Body of pancreas (tissue), 4 donors: ENCODE data around the gene S100A11. TPM values are rescaled to one million over a fixed set of nuclear protein-coding genes. Genes with fewer than 3 reads are reported as not detected.
A peak's percentile ranks its signal among the peaks of the same experiment; 100 is the strongest.

ENCODE experiments used
- ATAC-seq: fragments of 150-250 bp; one replicate; pipeline ENCODE4 v1.9.1; 2016
- DNase-seq, 4 donors: peaks; one replicate each; pipeline ENCODE4 v3.0.0-alpha.2; 2019
- H3K27ac ChIP-seq, 4 donors: fragments of 200-600 bp; sonication (generic); 1 replicate in 3 of 4; 2 replicates in 1 of 4; pipeline versions ENCODE4 v1.5.1 to v1.6.1; 2016 to 2019; ENCODE audit warnings: mild to moderate bottlenecking in 1 of 4, mixed read lengths in 1 of 4, moderate library complexity in 1 of 4
- H3K27me3 ChIP-seq, 2 donors: fragments of 200-600 bp; sonication (generic); one replicate each; pipeline ENCODE4 v1.6.0; 2016; ENCODE audit warnings: mild to moderate bottlenecking in 1 of 2
- H3K36me3 ChIP-seq, 2 donors: fragments of 200-600 bp; sonication (generic); replicated peaks in 1 of 2; 2 replicates each; pipeline ENCODE4 v1.5.1; 2016; ENCODE audit warnings: low read depth in 2 of 2; ENCODE audit not compliant: insufficient read depth in 1 of 2
- H3K4me1 ChIP-seq: fragments of 200-600 bp; sonication (generic); one replicate; pipeline ENCODE4 v1.6.0; 2016
- H3K4me3 ChIP-seq, 2 donors: fragments of 200-600 bp; sonication (generic); 1 replicate in 1 of 2; 2 replicates in 1 of 2; pipeline ENCODE4 v1.5.1; 2016 to 2019
- H3K9me3 ChIP-seq, 3 donors: fragments of 200-600 bp; sonication (generic); 1 replicate in 2 of 3; 2 replicates in 1 of 3; pipeline ENCODE4 v1.5.1; 2016
- POLR2A ChIP-seq, 3 donors: fragments of 450-650 bp; IDR thresholded peaks; one replicate each; pipeline ENCODE4 v1.6.1; 2016; ENCODE audit warnings: antibody characterized with exemption in 3 of 3, mild to moderate bottlenecking in 2 of 3
- WGBS, 2 donors: methylation state at CpG; one replicate each; pipeline ENCODE4 v1.1.5; 2017; 5-methylcytosine and 5-hydroxymethylcytosine counted together
- intact Hi-C: fragments of 100-400 bp; cut with DNase I; formaldehyde crosslinking; loops from one replicate; pipeline ENCODE4 v1.15.1; 2023
- total RNA-seq, 2 donors: library from RNA; depleted of rRNA; stranded (reverse); fragments of >200 nt; gene quantifications; one replicate each; pipeline ENCODE4 v1.1.0, GENCODE V29; 2016
- TF ChIP-seq, protein P1 (sequence below), 7 experiments: fragments of 450-650 bp in 4 of 7; fragments of 200-600 bp in 3 of 7; sonication (generic) in 3 of 7; IDR thresholded peaks; one replicate each; pipeline ENCODE4 v1.5.1; 2016 to 2019; ENCODE audit warnings: antibody characterized with exemption in 7 of 7

S100A11 gene
- total RNA-seq, 2 donors from 2014 or later = 76.1 to 101 TPM

DNA sequence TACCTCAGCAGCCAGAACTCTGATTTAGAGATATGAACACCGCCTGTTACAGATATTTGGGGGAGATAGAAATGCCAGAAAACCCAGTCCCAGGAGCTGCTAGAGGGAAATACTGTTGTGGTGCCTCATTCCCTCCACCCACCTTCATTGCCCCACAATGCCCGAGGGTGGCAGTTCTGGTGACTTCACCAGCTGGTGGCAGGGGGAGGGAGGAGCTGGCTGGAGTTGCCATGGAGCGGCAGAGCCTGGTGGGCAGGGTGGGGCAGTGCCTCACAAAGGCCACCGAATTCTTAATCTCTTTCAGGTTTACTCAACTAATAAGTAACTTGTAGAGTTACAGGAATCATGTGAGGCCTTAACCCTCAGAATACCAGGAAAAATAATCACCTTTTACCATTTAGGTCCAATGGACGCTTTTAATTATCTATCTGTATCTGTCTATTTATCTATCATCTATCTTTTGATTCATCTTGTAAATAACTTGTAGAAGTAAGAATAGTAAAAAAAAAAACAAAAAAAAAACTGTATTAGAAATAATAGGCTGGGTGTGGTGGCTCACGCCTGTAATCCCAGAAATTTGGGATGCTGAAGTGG, 11.7 kb upstream of the S100A11 start:
- Histone ChIP-seq H3K4me3 (no peak overlapping the region), H3K27me3 (no peaks in the 10 kb centered on the region), H3K27ac (peak overlapping the region; percentile 94 to 99 (median 98)), H3K9me3 (no peaks in the 10 kb centered on the region), H3K4me1 (peaks cover 24% of the 10 kb centered on the region), H3K36me3 (no peaks in the 10 kb centered on the region)
- TF ChIP-seq, protein P1, sequence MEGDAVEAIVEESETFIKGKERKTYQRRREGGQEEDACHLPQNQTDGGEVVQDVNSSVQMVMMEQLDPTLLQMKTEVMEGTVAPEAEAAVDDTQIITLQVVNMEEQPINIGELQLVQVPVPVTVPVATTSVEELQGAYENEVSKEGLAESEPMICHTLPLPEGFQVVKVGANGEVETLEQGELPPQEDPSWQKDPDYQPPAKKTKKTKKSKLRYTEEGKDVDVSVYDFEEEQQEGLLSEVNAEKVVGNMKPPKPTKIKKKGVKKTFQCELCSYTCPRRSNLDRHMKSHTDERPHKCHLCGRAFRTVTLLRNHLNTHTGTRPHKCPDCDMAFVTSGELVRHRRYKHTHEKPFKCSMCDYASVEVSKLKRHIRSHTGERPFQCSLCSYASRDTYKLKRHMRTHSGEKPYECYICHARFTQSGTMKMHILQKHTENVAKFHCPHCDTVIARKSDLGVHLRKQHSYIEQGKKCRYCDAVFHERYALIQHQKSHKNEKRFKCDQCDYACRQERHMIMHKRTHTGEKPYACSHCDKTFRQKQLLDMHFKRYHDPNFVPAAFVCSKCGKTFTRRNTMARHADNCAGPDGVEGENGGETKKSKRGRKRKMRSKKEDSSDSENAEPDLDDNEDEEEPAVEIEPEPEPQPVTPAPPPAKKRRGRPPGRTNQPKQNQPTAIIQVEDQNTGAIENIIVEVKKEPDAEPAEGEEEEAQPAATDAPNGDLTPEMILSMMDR (IDR thresholded peaks at IDR 0.05) = peak in 4 of 7 experiments; percentile 26 to 31 (median 27)
- TF ChIP-seq POLR2A (IDR thresholded peaks at IDR 0.05) = peak in 2 of 3 donors; percentile 12 to 41
- ATAC-seq (peak; percentile 74), DNase-seq (peak; percentile 79 to 92 (median 88))
- WGBS, 2 donors = 24 to 28% methylated on average over 6 of the region's 6 CpGs
- intact Hi-C loops = no loop called here

DNA sequence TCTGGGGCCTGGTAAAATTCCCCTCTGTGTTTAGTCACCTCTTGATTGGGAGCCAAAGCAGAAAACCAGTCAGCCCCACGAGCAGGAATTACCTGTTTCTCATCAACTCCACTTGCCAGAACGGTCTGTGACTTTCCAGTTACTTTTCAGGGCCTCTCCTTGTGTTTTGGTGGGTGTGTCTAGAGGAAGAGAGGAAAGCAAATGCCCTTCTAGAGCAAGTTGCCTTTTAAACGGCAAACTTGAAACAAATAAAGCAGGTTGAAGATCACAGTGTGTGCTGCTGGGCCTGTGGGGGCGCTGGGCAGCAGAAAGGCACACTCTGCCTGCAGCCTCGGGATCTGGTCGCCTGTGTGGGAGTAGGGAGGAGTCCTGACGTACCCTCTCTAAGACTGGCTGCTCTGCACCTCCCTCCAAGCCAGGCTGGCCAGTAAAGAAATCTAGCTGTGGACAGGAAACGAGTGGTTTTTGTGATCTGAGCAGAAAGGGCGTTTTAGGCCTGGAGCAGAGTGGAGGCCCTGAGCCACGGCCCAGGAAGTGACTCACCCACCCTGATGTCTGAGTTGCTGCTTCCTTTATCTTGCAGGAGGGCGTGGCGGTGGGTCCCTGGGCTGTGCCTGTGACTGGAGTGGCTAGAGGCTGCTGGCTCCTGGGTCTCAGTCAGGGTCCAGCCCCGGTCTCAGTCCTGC, 11.1 kb upstream of the S100A11 start:
- intact Hi-C loops = no loop called here
- Histone ChIP-seq H3K4me1 (peaks cover 24% of the 10 kb centered on the region), H3K27ac (peak overlapping the region; percentile 94 to 99 (median 98)), H3K27me3 (no peaks in the 10 kb centered on the region), H3K4me3 (no peak overlapping the region), H3K36me3 (no peaks in the 10 kb centered on the region), H3K9me3 (no peaks in the 10 kb centered on the region)
- TF ChIP-seq POLR2A (IDR thresholded peaks at IDR 0.05) = peak; percentile 45 to 87 (median 81)
- TF ChIP-seq, protein P1 (IDR thresholded peaks at IDR 0.05) = peak in 6 of 7 experiments; percentile 17 to 62 (median 46)
- ATAC-seq (peak; percentile 81), DNase-seq (peak; percentile 79 to 94 (median 89))
- WGBS, 2 donors = 0% methylated on average over 10 to 13 of the region's 13 CpGs

DNA sequence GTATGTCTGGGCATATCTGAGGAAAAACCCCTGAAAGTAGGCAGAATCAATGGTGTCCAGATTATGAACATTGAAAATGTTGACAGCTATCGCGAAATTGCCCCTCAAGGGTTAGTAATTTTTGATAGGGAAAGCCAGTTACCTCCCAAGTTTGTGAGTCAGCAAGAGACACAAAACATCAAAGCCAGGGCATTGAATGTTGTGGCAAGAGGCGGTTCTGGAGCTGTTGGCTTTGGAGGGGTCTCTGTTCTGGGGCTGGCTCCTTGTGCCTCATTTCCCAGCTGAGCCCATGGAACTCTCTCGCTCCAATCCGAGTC, 10.6 kb upstream of the S100A11 start:
- H3K9me3 ChIP-seq = no peaks in the 10 kb centered on the region
- peak overlapping the region; percentile 94 to 99 (median 98) for H3K27ac ChIP-seq
- no peak for TF ChIP-seq POLR2A (IDR thresholded peaks at IDR 0.05)
- TF ChIP-seq, protein P1 (IDR thresholded peaks at IDR 0.05) = no peak
- DNase-seq = no peak
- H3K4me1 ChIP-seq = peaks cover 24% of the 10 kb centered on the region
- no peak for ATAC-seq
- no peaks in the 10 kb centered on the region for H3K36me3 ChIP-seq
- WGBS, 2 donors = 44 to 48% methylated on average over 5 of the region's 5 CpGs
- no peaks in the 10 kb centered on the region for H3K27me3 ChIP-seq
- intact Hi-C loops = no loop called here
- no peak overlapping the region for H3K4me3 ChIP-seq

DNA sequence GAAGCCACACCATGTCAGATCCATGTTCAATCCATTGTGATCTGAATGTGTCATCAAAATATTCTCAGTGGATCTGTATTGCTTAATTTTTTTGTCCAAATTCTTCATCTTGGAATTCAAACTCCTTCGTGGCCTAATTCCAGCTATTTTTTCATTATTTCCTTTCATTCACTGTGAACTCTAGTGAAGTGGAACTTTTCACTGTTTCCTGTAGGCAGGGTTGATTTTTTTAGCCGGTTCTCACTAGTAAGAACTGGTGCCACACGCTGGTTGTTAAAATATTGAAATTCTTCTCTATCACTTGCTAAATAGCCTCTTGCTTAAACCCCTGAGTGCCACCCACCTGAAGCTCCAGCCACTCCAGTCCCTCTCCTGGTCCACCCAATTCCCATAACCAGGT, 7.6 kb upstream of the S100A11 start:
- H3K4me3 ChIP-seq = no peak overlapping the region
- intact Hi-C loops = no loop called here
- WGBS, 2 donors = 42 to 43% methylated on average over 3 of the region's 3 CpGs
- no peak for TF ChIP-seq POLR2A (IDR thresholded peaks at IDR 0.05)
- no peaks in the 10 kb centered on the region for H3K36me3 ChIP-seq
- no peak for DNase-seq
- no peak for ATAC-seq
- H3K4me1 ChIP-seq = peaks cover 24% of the 10 kb centered on the region
- H3K9me3 ChIP-seq = no peaks in the 10 kb centered on the region
- no peaks in the 10 kb centered on the region for H3K27me3 ChIP-seq
- no peak overlapping the region for H3K27ac ChIP-seq

DNA sequence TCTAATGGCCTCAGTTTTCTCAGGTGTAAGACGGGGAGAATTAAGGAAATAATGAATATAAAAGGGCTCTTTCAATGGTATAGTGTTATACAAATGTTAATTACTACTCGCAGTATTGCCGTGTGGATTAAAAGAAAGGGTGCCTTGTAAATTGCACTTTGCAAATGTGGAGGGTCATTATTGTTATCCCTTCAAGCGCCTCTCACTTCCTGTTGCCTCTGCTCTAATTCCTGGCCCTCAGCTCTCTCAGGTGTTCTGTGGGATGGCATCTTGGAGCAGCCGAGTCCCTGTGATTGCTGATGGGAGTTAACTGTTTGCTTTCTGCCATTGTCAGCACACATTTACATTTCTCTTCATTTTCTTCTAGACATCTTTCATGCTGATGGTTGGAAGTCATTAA, 7.1 kb upstream of the S100A11 start:
- TF ChIP-seq, protein P1 (IDR thresholded peaks at IDR 0.05) = no peak
- no peak for TF ChIP-seq POLR2A (IDR thresholded peaks at IDR 0.05)
- WGBS, 2 donors = 66 to 77% methylated on average over 5 of the region's 5 CpGs
- peaks cover 23% of the 10 kb centered on the region for H3K4me1 ChIP-seq
- no peaks in the 10 kb centered on the region for H3K9me3 ChIP-seq
- no peak overlapping the region for H3K4me3 ChIP-seq
- no peak overlapping the region for H3K27ac ChIP-seq
- ATAC-seq (no peak), DNase-seq (no peak)
- intact Hi-C loops = no loop called here
- no peaks in the 10 kb centered on the region for H3K27me3 ChIP-seq
- H3K36me3 ChIP-seq = no peaks in the 10 kb centered on the region
